DND-41 (cell line): Measurements from ENCODE around the gene KCTD14.

ENCODE experiments used
- EZH2 ChIP-seq: IDR thresholded peaks from 3 replicates; pipeline ENCODE4 v1.6.1; 2012; ENCODE audit warnings: borderline replicate concordance, low read depth, mild to moderate bottlenecking, moderate library complexity, low read length, inconsistent platforms; ENCODE audit not compliant: severe bottlenecking
- TF ChIP-seq, protein P1 (sequence below): IDR thresholded peaks from 2 replicates; pipeline ENCODE4 v1.5.1; 2012; ENCODE audit warnings: borderline replicate concordance, low read length, moderate library complexity, mild to moderate bottlenecking; ENCODE audit not compliant: poor library complexity, severe bottlenecking; ENCODE audit errors: extremely low read depth

DNA sequence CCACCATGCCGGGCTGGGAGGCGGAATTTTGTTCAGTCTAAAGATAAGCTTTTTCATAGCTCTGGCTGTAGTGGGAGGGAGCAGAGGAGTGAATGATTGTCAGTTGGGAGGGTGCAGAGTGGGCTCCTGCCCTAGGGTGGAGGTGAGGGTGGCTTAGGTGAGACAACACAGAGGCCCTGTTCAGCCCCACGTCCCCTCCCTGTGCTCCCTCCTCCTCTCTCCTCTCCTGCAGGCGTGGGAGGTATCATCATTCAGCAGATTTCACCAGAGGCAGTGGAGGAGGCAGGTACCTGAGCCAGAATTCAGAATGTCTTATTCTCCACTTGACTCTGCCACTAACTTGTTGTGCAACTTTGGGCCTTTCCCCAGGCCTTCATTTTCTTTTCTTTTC, 38.8 kb upstream of the KCTD14 start:
- TF ChIP-seq EZH2, result no peak
- TF ChIP-seq, protein P1, sequence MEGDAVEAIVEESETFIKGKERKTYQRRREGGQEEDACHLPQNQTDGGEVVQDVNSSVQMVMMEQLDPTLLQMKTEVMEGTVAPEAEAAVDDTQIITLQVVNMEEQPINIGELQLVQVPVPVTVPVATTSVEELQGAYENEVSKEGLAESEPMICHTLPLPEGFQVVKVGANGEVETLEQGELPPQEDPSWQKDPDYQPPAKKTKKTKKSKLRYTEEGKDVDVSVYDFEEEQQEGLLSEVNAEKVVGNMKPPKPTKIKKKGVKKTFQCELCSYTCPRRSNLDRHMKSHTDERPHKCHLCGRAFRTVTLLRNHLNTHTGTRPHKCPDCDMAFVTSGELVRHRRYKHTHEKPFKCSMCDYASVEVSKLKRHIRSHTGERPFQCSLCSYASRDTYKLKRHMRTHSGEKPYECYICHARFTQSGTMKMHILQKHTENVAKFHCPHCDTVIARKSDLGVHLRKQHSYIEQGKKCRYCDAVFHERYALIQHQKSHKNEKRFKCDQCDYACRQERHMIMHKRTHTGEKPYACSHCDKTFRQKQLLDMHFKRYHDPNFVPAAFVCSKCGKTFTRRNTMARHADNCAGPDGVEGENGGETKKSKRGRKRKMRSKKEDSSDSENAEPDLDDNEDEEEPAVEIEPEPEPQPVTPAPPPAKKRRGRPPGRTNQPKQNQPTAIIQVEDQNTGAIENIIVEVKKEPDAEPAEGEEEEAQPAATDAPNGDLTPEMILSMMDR, result no peak
